Stimulated activated CD4-positive, alpha-beta T cell treated with anti-CD3 and anti-CD28 coated beads, Interleukin-4, amount 100 ng/mL, for 4 hours (primary cell): Measurements from ENCODE around the gene ARR3.
"Not testable (repeated sequence)": the region's sequence is repeated elsewhere in the genome, so short reads cannot be mapped to it uniquely, and the experiment has no call there.

Experiments
- DNase-seq, 2 experiments: peaks; one replicate each; pipeline ENCODE4 v3.0.0-alpha.2; 2020

ARR3 gene

GRCh38 chrX:70281951-70282350 is 13.8 kb downstream of the ARR3 start, which contains the start of gene RAB41:
Gene RAB41, plus strand, starts transcription at chrX:70282172. Its CDS starts 46 bp downstream, at chrX:70282218.
- DNase-seq = no peak

- DNase-seq = no peak
Measured at GRCh38 chrX:70289168-70289792, 21.1 kb downstream of the ARR3 start.

- DNase-seq = peak; percentile 62 to 66
Measured at GRCh38 chrX:70289793-70290770, 21.9 kb downstream of the ARR3 start, which contains the start of the genes KIF4A and PDZD11. Gene KIF4A, plus strand, starts transcription at chrX:70290104. Its CDS starts 355 bp downstream, at chrX:70290459. Gene PDZD11, minus strand, starts transcription at chrX:70289927. Its CDS starts 586 bp downstream, at chrX:70289341.

- no peak for DNase-seq
Measured at GRCh38 chrX:70292788-70293187, 24.7 kb downstream of the ARR3 start.

DNA sequence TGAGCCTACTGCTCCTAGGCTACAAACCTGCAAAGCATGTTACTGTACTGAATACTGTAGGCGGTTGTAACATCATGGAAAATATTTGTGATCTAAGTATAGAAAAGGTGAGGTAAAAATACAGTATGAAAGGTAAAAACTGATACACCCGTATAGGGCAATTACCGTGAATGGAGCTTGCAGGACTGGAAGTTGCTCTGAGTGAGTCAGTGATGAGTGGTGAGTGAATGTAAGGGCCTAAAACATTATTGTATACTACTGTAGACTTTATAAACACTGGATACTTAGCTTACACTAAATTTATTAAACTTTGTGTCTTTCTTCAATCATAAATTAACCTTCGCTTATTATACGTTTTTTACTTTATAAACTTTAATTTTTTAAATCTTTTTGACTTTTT is 25.5 kb downstream of the ARR3 start:
- no peak for DNase-seq

DNA sequence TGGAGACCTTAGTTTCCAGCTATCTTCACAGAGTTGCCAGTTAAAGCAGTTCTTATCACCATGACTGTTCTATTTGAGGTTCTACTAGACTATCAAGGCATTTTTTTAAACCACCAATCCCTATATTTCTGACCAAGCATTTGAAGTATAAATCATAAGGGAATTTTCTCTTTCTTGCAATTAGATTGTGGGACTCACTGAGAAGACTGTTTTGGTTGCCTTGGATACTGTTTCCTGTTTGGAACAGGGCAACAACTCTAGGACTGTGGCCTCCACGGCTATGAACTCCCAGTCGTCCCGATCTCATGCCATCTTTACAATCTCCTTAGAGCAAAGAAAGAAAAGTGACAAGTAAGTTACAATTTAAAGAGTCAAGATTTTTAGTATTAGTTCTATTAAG is 33.6 kb downstream of the ARR3 start:
- no peak for DNase-seq

DNA sequence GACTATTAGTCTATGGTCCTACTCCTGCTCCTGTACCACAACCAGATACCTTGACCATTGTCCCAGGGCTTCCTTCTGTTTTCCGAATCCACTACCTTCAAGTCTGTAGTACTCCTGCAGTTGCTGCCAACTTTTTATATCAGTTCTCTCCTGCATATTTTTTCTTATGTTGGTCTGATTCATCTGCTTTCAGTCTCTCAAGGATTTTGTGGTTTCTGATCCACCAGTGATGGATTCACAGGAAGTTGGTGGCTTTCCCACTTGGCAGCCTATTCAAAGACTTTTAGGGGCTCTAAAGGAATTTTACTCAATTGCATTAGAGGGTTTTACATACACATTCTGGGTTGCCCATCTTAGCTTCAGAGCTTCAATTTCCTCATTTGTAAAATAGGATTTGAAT is 45.4 kb downstream of the ARR3 start:
- DNase-seq = no peak

GRCh38 chrX:70322784-70323183 is 54.6 kb downstream of the ARR3 start:
- no peak for DNase-seq

GRCh38 chrX:70323628-70324027 is 55.5 kb downstream of the ARR3 start:
- DNase-seq = not testable (repeated sequence)

DNA sequence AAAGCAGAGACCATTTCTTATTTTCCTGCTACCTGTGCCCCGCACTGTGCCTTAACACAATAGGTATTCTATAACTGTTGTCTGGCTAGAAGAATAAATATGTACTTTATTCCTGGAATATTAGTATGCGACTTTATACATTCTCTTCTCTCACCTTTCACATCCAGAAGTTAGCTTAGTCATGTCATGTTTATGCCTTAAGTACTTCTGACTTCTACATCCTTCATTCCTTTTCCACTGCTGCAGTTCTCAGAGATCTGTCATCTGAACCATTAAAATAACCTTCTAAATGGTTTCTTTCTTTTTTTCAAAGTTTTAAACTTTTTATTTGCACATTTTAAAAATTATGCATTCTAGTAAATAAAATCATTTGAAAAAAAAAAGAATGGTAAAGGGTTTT is 56.2 kb downstream of the ARR3 start:
- DNase-seq = no peak

- no peak for DNase-seq
Measured at GRCh38 chrX:70331161-70331560, 63.0 kb downstream of the ARR3 start.
